HG03095 (cell line): ENCODE measurements around the gene CLEC17A.
"Not testable (repeated sequence)": the region's sequence is repeated elsewhere in the genome, so short reads cannot be mapped to it uniquely, and the experiment has no call there.

Source experiments
- ATAC-seq: cut with Tn5 transposase; IDR thresholded peaks from one replicate; pipeline ENCODE4 v1.9.1; 2021; ENCODE audit warnings: moderate library complexity; ENCODE audit not compliant: unreplicated experiment

Gene CLEC17A

DNA sequence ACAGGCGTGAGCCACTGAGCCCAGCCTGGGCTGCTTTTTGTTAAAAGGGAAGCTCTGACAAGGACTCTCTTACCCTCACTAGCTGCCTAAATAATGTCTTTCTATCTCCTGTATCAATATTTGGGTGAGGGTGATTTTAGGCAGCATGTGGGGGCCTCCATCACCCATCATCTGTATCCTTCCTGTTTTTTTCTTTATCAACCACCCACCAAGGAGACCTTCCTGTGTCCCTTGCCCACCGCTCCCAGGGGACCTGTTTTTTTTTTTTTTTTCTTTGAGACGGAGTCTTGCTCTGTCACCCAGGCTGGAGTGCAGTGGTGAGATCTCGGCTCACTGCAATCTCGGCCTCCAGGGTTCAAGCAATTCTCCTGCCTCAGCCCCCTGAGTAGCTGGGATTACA is 5.6 kb upstream of the CLEC17A start:
- ATAC-seq, result no peak

DNA sequence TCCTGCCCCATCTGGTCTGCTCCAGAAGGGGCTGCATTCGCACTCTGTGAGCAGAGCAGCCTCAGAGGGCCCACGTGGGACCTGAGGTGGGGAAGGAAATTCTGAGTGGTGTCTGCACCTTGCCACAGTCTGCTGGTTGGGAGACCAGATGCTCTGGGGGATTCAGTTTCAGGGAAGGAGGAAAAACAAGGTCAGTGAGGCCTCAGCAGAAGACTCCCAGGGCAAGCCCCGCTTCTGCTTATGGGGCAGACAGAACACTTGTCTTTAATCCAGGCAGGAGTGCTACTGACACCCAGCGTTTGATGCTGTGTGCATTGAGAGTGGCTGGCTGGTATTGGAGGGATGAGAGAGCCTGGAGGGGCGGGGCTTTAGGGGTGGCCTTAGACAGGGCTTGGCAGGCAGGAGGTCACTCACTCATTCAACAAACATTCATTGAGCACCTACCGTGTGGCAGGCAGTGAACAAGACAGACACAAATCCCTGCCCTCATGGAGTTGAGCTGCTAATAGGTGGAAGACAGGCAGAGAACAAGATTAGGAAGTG is 4.9 kb upstream of the CLEC17A start:
- peak; percentile 34 for ATAC-seq

DNA sequence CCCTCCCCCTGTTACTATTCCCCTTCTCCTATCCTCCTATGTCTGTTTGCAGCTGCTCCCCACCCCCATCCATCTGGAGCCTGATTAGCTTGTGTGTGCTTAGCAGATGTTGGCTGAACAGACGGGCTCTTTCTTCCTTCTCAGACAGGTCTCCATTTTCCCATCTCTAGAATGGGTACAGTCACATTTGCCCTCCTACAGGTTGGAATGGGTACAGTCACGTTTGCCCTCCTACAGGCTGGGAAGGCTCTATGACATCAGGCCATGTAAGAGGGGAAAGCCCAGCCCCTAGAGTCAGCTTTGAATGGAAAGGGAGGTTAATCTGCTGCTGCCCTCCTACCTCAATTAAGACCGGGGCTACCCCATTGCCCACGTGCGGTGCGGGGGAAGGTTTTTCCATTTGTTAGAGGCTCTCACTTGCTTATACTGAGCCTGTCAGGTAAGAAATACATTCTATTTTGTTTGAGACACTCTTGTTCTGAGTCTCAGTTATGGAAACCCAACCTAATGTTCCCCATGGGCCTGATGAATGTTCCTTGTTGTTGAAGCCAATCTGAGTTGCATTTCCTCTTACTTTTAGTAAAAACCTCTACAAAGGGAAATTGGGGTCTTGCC is 2.2 kb upstream of the CLEC17A start:
- no peak for ATAC-seq

DNA sequence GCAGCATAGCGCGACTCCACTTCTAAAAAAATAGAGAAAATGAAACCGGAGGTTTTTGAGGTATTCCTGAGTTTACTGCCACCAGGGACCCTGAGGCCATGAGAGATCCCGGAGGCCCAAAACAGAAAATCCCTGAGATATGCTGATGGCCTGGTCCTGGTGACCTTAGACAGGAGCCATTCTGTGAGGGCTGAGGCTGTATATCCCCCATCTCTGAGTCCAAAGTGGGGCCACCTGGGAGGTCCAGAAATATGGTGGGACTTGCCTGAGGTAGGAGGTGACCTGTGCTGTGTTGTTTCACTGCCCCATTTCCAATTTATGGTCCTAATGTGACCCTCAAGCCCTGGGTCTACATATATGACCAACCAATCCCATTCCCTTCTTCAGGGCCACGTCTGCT is 1.5 kb downstream of the CLEC17A start:
- ATAC-seq, result not testable (repeated sequence)

DNA sequence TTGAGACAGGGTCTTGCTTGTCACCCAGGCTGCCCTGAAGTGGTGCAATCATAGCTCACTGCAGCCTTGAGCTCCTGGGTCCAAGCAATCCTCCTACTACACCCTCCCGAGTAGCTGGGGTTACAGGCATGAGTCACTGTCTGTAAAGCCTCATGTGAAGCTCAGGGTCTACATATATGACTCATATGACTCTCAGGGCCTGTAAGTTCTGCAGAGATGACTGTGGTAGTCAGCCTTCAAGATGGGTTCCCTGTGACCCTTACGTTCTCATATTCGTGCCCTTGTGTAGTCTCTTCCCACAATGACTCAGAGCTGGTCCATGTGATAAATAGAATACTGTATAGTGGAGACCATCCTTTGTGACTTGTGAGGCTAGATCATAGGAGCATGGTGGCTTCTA is 2.3 kb downstream of the CLEC17A start:
- ATAC-seq, result peak; percentile 47

DNA sequence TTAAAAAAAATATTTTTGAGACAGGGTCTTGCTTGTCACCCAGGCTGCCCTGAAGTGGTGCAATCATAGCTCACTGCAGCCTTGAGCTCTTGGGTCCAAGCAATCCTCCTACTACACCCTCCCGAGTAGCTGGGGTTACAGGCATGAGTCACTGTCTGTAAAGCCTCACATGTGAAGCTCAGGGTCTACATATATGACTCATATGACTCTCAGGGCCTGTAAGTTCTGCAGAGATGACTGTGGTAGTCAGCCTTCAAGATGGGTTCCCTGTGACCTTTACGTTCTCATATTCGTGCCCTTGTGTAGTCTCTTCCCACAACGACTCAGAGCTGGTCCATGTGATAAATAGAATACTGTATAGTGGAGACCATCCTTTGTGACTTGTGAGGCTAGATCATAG is 6.5 kb downstream of the CLEC17A start:
- not testable (repeated sequence) for ATAC-seq

DNA sequence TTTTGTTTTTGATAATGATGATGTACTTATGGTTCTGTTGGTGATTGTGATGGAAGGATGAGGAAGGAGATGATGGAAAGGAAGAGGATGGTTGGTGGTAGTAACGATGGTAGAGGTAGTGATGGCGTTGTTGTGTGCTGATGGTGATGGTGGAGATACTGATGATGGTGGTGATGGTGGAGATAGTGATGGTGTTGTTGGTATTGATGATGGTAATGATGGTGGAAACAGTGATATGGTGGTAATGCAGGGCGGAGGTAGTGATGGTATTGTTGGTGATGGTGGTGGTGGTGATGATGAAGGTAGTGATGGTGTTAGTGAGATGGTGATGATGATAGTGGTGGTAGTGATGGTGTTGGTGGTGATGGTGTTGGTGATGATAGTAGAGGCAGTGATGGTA is 12.7 kb downstream of the CLEC17A start:
- no peak for ATAC-seq

DNA sequence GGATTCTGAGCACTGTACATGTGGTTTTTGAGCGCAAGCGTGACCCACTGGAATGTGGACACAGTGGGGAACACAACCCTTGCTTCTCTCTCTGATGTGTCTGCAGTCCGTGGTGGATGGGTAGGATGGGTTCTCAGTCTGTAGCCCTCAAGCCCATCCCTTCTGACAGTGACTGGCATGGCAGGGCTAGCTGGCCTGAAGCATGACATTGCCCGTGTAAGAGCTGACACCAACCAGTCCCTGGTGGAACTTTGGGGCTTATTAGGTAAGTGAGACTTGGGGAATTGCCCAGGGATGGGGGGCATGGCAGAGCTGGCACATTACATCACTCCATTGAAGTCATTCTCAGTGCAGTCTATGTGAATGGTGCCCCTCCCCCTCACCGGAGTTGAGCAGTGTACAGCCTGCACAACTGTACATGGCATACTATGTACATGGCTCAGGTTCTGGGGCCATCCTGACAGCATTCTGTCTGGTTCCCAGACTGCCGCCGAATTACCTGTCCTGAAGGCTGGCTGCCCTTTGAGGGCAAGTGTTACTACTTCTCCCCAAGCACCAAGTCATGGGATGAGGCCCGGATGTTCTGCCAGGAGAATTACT is 16.8 kb downstream of the CLEC17A start:
- ATAC-seq, result no peak

DNA sequence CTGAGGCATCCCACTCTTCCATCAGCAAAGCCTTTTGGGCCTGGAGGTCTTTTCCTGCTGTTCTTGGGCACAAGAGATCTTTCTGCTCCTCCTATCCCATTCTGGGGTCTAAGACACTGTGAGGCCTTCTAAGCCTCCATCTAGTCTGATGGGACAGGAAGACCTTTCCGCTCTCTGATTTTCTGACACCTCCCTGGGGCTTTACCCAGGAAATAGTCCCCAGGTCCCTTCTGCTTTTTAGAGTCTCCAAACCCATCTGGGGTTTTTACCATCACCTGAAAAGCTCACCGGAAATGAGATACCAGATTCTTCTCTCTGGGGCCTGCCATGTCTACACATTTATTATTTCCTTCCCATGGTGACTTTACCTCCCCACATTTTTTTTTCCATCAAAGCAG is 21.1 kb downstream of the CLEC17A start:
- peak; percentile 87 for ATAC-seq

DNA sequence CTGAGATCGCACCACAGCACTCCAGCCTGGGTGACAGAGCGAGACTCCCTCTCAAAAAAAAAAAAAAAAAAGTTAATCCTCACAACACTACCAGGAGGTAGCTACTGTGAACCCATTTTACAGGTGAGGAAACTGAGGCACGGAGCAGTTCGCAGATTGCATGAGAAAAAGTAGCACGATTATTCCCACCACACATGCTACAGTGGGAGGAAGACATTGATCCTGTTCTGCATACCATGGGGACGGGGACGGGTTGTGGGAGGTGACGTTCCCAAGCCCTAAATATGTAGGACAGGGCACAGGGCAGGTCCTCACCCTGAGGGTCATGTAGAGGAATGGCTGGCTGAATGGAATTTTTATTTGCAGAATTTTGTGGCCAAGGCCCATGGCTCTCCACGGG is 23.7 kb downstream of the CLEC17A start:
- ATAC-seq, result no peak

DNA sequence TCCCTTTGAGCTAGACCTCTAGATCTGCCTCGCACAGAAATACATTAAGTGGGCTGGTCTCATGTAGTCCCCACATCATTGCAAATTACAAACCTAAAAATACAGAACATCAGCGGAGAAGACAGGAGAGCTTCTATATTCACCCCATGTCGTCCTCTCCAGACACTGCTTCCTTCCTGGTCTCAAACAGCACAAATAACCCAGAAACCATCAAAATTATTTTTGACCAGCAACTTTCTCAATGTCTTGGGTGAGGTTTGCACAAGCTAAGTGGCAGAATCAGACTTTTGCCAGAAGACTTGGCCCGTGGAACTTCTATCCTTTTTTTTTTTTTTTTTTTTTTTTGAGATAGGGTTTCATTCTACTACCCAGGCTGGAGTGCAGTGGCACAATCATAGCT is 28.2 kb downstream of the CLEC17A start:
- ATAC-seq, result no peak

DNA sequence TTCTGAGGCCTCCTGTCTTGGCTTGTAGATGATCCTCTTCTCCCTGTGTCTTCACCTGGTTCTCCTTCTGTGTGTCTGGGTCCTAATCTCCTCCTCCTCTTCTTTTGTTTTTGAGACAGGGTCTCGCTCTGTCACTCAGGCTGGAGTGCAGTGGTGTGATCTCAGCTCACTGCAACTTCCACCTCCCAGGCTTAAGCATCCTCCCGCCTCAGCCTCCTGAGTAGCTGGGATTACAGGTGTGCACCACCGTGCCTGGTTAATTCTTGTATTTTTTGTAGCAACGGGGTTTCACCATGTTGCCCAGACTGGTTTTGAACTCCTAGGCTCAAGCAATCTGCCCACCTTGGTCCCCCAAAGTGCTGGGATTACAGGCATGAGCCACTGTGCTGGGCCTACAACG is 29.4 kb downstream of the CLEC17A start:
- not testable (repeated sequence) for ATAC-seq

DNA sequence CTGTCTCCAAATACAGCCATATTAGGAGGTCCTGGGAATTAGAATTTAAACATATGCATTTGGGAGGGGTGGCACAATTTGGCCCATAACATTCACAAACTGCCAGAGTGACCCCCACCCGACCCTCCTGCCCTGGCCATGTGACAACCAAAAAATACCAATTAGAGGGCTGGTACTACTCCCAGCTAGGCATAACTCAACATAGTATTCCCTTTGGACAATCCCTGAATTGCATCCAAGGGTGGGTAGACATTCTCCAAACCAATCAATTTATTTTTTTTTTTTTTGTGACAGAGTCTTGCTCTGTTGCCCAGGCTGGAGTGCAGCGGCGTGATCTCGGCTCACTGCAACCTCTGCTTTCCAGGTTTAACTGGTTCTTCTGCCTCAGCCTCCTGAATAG is 29.8 kb downstream of the CLEC17A start:
- no peak for ATAC-seq

DNA sequence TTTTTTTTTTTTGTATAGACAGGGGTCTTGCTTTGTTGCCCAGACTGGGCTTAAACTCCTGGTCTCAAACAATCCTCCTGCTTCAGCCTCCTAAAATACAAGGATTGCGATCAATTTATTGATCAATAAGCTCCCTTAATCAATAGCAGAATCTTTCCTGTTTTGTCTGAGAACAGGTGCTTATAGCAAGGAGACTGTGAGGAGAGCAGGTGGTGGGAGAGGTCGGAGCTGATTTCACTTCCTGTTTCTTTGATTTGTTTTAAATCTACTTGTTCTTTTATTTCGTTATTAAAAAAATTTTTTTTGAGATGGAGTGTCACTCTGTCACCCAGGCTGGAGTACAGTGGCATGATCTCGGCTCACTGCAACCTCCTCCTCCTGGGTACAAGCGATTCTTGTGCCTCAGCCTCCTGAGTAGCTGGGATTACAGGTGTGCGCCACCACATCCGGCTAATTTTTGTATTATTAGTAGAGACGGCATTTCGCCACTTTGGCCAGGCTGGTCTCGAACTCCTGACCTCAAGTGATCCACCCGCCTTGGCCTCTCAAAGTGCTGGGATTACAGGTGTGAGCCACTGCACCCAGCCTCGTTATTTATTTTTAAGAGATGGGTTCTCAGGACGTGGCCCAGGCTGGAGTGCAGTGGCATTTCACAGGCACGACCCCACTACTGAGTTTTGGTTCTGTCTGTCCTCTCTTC is 30.7 kb downstream of the CLEC17A start:
- ATAC-seq, result not testable (repeated sequence)

DNA sequence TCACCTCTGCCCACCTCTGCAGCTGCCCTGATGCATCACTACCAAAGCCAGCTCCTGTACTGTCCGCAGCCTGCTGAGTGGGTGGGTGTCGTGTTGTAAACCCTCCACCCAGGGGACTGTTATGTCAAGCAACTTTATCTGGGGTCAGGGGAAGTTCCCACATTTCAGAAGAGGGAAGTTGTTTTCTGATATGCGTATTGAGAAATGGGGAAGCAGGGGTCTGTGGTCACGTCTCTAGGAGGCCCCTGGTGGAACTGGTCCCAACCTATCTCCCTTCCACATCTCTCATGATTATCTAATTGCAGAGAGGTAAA is 31.2 kb downstream of the CLEC17A start:
- no peak for ATAC-seq

DNA sequence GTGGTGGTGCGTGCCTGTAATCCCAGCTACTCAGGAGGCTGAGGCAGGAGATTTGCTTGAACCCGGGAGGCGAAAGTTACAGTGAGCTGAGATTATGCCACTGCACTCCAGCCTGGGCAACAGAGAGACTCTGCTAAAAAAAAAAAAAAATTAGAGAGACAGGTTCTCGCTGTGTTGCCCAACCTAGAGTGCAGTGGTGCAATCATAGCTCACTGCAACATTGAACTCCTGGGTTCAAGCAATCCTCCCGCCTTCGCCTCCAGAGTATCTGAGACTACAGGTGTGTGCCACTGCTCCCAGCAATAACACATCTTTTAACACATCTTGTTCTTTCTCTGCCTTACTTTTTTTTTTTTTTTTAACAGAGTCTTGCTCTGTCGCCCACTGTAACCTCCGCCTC is 32.7 kb downstream of the CLEC17A start:
- no peak for ATAC-seq

DNA sequence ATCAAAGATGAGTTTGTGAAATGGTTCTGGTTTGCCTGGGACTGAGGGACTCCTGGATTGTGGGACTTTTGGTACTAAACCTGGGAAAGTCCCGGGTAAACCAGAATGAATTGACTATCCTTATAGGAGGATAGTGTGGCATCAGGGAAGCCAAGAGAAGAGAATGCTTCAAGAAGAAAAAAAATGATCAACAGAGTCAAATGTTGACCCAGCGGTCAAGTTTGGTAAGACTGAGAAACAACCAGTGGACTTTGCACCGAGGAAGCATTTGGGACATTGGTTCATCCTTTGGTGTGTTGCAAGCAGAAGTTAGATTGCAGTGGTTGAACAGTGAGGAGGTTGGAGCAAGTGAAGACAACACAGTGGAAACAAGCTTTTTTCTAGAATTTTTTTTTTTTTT is 33.5 kb downstream of the CLEC17A start:
- ATAC-seq, result no peak

DNA sequence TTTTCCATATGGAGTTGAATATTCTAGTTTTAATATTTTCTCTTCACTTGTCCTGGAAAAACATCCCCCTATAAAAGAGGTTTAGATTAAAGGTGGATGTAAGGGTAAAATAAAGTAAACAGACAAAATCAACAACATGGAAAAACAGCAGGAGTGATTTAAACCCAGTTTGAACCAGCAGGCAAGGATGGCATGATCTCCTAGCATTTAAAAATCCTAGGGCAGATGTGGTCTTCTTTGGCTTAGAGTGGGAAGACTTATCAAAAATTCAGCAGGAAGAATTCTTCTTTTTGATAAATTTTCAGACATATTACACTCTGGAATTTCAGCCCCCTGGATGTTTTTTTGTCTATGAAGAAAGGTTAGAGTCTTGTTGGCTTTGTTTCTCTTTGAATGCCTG is 36.5 kb downstream of the CLEC17A start:
- ATAC-seq, result no peak

DNA sequence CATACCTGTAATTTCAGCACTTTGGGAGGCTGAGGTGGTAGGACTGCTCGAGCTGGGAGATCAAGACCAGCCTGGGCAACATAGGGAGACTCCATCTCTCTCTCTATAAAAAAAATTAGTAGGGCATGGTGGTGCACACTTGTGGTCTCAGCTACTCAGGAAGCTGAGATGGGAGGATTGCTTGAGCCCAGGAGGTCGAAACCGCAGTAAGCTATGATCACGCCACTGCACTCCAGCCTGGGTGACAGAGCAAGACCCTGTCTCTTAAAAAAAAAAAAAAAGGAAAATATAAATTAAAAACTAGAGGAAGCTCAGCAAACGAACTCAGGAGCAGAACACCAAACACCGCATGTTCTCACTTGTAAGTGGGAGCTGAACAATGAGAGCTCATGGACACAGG is 41.6 kb downstream of the CLEC17A start:
- ATAC-seq, result not testable (repeated sequence)

DNA sequence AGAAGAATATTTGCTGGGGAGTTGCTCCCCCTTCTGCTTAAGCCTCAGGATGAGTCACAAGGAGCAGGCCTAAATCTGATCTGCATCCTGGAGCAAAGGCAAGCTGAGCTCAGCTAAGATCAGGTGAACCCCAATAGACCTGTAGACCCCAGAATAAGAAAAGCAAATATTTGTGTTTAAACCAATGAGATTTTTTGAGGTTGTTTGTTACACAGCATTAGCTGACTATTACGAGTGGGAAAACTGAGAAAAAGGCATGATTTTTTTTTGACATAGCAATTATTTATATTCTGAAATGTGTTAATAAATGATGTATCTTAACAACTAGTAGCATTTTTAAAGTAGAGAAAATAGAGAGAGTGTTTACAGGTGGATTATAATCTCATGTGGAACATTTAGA is 46.7 kb downstream of the CLEC17A start:
- ATAC-seq, result no peak

DNA sequence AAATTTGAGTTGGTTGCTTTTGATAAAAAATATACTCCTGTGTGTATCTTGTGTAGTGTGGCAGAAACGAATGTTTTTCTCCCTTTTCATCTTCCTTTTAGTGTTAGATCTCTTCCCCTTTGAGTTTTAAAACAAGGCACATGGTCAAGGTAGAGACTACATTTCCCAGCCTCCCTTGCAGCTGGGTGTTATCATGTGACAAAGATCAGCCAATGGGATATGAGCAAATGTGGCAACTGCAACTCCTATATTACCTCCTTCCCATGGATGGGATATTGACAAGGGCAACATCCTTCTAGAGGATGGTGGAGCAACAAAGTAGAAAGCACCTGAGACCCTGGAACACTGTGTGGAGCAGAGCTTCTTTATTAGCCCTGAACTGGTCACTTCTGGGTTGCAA is 49.4 kb downstream of the CLEC17A start:
- no peak for ATAC-seq

DNA sequence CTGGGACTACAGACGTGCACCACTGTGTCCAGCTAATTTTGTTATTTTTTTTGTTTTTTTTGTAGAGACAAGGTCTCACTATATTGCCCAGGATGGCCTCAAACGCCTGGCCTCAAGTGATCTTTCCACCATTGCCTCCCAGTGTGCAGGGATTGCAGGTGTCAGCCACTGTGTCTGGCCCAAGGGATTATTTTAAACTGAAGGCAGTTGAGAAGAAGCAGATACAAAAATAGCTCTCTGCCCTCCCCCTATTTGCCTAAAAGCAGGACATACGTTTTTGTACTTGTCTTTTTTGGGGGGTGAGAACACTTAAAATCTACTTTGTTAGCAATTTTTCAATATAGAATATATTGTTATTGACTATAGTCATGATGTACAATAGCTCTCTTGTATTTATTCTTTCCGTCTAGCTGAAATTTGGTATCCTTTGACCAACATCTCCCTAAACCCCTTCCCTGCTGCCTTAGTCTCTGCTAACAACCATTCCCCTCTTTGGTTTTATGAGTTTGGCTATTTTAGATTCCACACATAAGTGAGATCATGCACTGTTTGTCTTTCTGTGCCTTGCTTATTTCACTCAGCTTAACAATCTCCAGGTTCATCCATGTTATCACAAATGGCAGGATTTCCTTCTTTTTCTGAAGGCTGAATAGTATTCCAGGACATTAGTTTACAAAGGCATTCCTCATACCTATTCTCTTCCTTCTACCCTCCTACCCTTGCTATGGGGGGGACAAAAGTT is 56.8 kb downstream of the CLEC17A start:
- ATAC-seq, result no peak
